Body of pancreas (tissue), 4 donors: ENCODE results near the gene SLC35F3. TPM values are rescaled to one million over a fixed set of nuclear protein-coding genes. Genes with fewer than 3 reads are reported as not detected.

ENCODE experiments used
- ATAC-seq: fragments of 150-250 bp; one replicate; pipeline ENCODE4 v1.9.1; 2016
- DNase-seq, 4 donors: peaks; one replicate each; pipeline ENCODE4 v3.0.0-alpha.2; 2019
- H3K27ac ChIP-seq, 4 donors: fragments of 200-600 bp; sonication (generic); 1 replicate in 3 of 4; 2 replicates in 1 of 4; pipeline versions ENCODE4 v1.5.1 to v1.6.1; 2016 to 2019; ENCODE audit warnings: mild to moderate bottlenecking in 1 of 4, mixed read lengths in 1 of 4, moderate library complexity in 1 of 4
- H3K27me3 ChIP-seq, 2 donors: fragments of 200-600 bp; sonication (generic); one replicate each; pipeline ENCODE4 v1.6.0; 2016; ENCODE audit warnings: mild to moderate bottlenecking in 1 of 2
- H3K36me3 ChIP-seq, 2 donors: fragments of 200-600 bp; sonication (generic); replicated peaks in 1 of 2; 2 replicates each; pipeline ENCODE4 v1.5.1; 2016; ENCODE audit warnings: low read depth in 2 of 2; ENCODE audit not compliant: insufficient read depth in 1 of 2
- H3K4me1 ChIP-seq: fragments of 200-600 bp; sonication (generic); one replicate; pipeline ENCODE4 v1.6.0; 2016
- H3K4me3 ChIP-seq, 2 donors: fragments of 200-600 bp; sonication (generic); 1 replicate in 1 of 2; 2 replicates in 1 of 2; pipeline ENCODE4 v1.5.1; 2016 to 2019
- H3K9me3 ChIP-seq, 3 donors: fragments of 200-600 bp; sonication (generic); 1 replicate in 2 of 3; 2 replicates in 1 of 3; pipeline ENCODE4 v1.5.1; 2016
- CTCF ChIP-seq, 7 experiments: fragments of 450-650 bp in 4 of 7; fragments of 200-600 bp in 3 of 7; sonication (generic) in 3 of 7; IDR thresholded peaks; one replicate each; pipeline ENCODE4 v1.5.1; 2016 to 2019; ENCODE audit warnings: antibody characterized with exemption in 7 of 7
- POLR2A ChIP-seq, 3 donors: fragments of 450-650 bp; IDR thresholded peaks; one replicate each; pipeline ENCODE4 v1.6.1; 2016; ENCODE audit warnings: antibody characterized with exemption in 3 of 3, mild to moderate bottlenecking in 2 of 3
- WGBS, 2 donors: methylation state at CpG; one replicate each; pipeline ENCODE4 v1.1.5; 2017; 5-methylcytosine and 5-hydroxymethylcytosine counted together
- intact Hi-C: fragments of 100-400 bp; cut with DNase I; formaldehyde crosslinking; loops from one replicate; pipeline ENCODE4 v1.15.1; 2023
- total RNA-seq, 2 donors: library from RNA; depleted of rRNA; stranded (reverse); fragments of >200 nt; gene quantifications; one replicate each; pipeline ENCODE4 v1.1.0, GENCODE V29; 2016

Gene SLC35F3
- total RNA-seq, 2 donors from 2014 or later = 0.99 to 11.7 TPM

GRCh38 chr1:233944601-233945000 lies 40.1 kb downstream of the SLC35F3 start:
- WGBS, 2 donors = 11 to 16% methylated on average over 4 of the region's 4 CpGs
- DNase-seq (no peak), ATAC-seq (no peak)
- H3K27ac ChIP-seq = no peak overlapping the region
- no peak overlapping the region for H3K4me3 ChIP-seq
- no peaks in the 10 kb centered on the region for H3K4me1 ChIP-seq
- H3K27me3 ChIP-seq = no peaks in the 10 kb centered on the region
- no peaks in the 10 kb centered on the region for H3K36me3 ChIP-seq
- intact Hi-C loops = no loop called here
- TF ChIP-seq POLR2A (IDR thresholded peaks at IDR 0.05) (no peak), CTCF (IDR thresholded peaks at IDR 0.05) (no peak)
- H3K9me3 ChIP-seq = no peaks in the 10 kb centered on the region

- Histone ChIP-seq H3K27ac (no peak overlapping the region), H3K4me1 (no peaks in the 10 kb centered on the region), H3K36me3 (no peaks in the 10 kb centered on the region), H3K27me3 (no peaks in the 10 kb centered on the region), H3K9me3 (no peaks in the 10 kb centered on the region), H3K4me3 (no peak overlapping the region)
- 26 to 37% methylated on average over 3 of the region's 3 CpGs for WGBS, 2 donors
- DNase-seq = no peak
- intact Hi-C loops = no loop called here
- no peak for ATAC-seq
- TF ChIP-seq CTCF (IDR thresholded peaks at IDR 0.05) = no peak
- no peak for TF ChIP-seq POLR2A (IDR thresholded peaks at IDR 0.05)
Observed at GRCh38 chr1:233945573-233945972, 41.1 kb downstream of the SLC35F3 start.

GRCh38 chr1:233945979-233946378 lies 41.5 kb downstream of the SLC35F3 start:
- intact Hi-C loops = no loop called here
- ATAC-seq (no peak), DNase-seq (no peak)
- Histone ChIP-seq H3K36me3 (no peaks in the 10 kb centered on the region), H3K4me3 (no peak overlapping the region), H3K4me1 (no peaks in the 10 kb centered on the region), H3K27ac (no peak overlapping the region), H3K9me3 (no peaks in the 10 kb centered on the region), H3K27me3 (no peaks in the 10 kb centered on the region)
- WGBS, 2 donors = 89% methylated on average over 2 of the region's 2 CpGs
- TF ChIP-seq POLR2A (IDR thresholded peaks at IDR 0.05) (no peak), CTCF (IDR thresholded peaks at IDR 0.05) (no peak)

- Histone ChIP-seq H3K4me3 (no peak overlapping the region), H3K4me1 (no peaks in the 10 kb centered on the region), H3K27me3 (no peaks in the 10 kb centered on the region), H3K36me3 (no peaks in the 10 kb centered on the region), H3K9me3 (peaks cover 0 to 4% (median 0%) of the 10 kb centered on the region in 3 donors), H3K27ac (no peak overlapping the region)
- WGBS, 2 donors = 88 to 100% methylated on average over 1 of the region's 1 CpG
- DNase-seq (no peak), ATAC-seq (no peak)
- no peak for TF ChIP-seq CTCF (IDR thresholded peaks at IDR 0.05)
- no peak for TF ChIP-seq POLR2A (IDR thresholded peaks at IDR 0.05)
- intact Hi-C loops = no loop called here
Observed at GRCh38 chr1:233946724-233947123, 42.2 kb downstream of the SLC35F3 start.

- TF ChIP-seq POLR2A (IDR thresholded peaks at IDR 0.05) (no peak), CTCF (IDR thresholded peaks at IDR 0.05) (no peak)
- Histone ChIP-seq H3K9me3 (peaks cover 0 to 13% (median 0%) of the 10 kb centered on the region in 3 donors), H3K27me3 (no peaks in the 10 kb centered on the region), H3K4me3 (no peak overlapping the region), H3K36me3 (no peaks in the 10 kb centered on the region), H3K27ac (no peak overlapping the region), H3K4me1 (no peaks in the 10 kb centered on the region)
- intact Hi-C loops = no loop called here
- WGBS, 2 donors = 41 to 42% methylated on average over 1 of the region's 1 CpG
- DNase-seq = no peak
- no peak for ATAC-seq
Observed at GRCh38 chr1:233951804-233952203, 47.3 kb downstream of the SLC35F3 start.
